Bronchial epithelial cell (primary cell): ENCODE measurements around the gene NTM. TPM values are rescaled to one million over a fixed set of nuclear protein-coding genes. Genes with fewer than 3 reads are reported as not detected.
A peak's percentile ranks its signal among the peaks of the same experiment; 100 is the strongest.

Source experiments
- DNase-seq: peaks from one replicate; pipeline ENCODE4 v3.0.0-alpha.2; 2010; ENCODE audit warnings: low read depth
- FAIRE-seq: peaks from 2 replicates; lab custom pipeline; 2011; peaks lifted over from hg19 to GRCh38; lab: Jason Lieb, UNC
- H3K27me3 ChIP-seq: 2 replicates; pipeline ENCODE4 v1.5.1; 2011; ENCODE audit warnings: low read length; ENCODE audit not compliant: control insufficient read depth, insufficient read depth
- H3K36me3 ChIP-seq: 2 replicates; pipeline ENCODE4 v1.5.1; 2011; ENCODE audit warnings: low read length; ENCODE audit not compliant: control insufficient read depth, insufficient read depth
- H3K4me3 ChIP-seq: 2 replicates; pipeline ENCODE4 v1.5.1; 2011; ENCODE audit warnings: mild to moderate bottlenecking, low read depth, low read length, control low read depth
- total RNA-seq: library from RNA; depleted of rRNA; stranded (reverse); fragments of >200 nt; gene quantifications from 2 replicates; pipeline ENCODE4 v1.2.1, GENCODE V29; 2014
- TF ChIP-seq, protein P1 (sequence below): IDR thresholded peaks from 2 replicates; pipeline ENCODE4 v1.5.1; 2011; ENCODE audit warnings: mild to moderate bottlenecking, moderate library complexity, low read length, control low read depth, inconsistent platforms; ENCODE audit not compliant: insufficient read depth, severe bottlenecking

Gene NTM
- total RNA-seq, 1 donor from 2014 or later: 4.2 TPM

DNA sequence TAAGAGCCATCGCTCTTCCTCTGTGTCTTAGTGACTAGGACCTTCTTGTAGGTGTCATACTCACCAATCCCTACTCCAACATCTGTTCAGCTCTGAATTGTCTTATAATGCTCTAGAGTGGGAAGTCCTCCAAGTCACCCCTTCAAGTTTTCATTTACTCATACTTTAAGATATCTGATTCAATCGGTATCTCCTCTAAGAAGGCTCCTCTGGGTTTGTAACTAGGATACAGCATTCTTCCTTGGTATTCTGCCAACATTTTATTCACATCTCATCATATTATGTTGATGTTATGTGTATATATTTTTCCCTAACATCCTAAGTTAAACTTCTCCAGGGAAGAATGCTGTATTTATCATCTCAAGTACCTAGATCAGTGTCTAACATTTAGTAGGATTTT, 662.1 kb downstream of the NTM start:
- H3K27me3 ChIP-seq: no peaks in the 10 kb centered on the region
- no peaks in the 10 kb centered on the region for H3K36me3 ChIP-seq
- H3K4me3 ChIP-seq: no peak overlapping the region
- DNase-seq (peak; percentile 33), FAIRE-seq (no peak)
- TF ChIP-seq, protein P1, sequence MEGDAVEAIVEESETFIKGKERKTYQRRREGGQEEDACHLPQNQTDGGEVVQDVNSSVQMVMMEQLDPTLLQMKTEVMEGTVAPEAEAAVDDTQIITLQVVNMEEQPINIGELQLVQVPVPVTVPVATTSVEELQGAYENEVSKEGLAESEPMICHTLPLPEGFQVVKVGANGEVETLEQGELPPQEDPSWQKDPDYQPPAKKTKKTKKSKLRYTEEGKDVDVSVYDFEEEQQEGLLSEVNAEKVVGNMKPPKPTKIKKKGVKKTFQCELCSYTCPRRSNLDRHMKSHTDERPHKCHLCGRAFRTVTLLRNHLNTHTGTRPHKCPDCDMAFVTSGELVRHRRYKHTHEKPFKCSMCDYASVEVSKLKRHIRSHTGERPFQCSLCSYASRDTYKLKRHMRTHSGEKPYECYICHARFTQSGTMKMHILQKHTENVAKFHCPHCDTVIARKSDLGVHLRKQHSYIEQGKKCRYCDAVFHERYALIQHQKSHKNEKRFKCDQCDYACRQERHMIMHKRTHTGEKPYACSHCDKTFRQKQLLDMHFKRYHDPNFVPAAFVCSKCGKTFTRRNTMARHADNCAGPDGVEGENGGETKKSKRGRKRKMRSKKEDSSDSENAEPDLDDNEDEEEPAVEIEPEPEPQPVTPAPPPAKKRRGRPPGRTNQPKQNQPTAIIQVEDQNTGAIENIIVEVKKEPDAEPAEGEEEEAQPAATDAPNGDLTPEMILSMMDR: no peak

DNA sequence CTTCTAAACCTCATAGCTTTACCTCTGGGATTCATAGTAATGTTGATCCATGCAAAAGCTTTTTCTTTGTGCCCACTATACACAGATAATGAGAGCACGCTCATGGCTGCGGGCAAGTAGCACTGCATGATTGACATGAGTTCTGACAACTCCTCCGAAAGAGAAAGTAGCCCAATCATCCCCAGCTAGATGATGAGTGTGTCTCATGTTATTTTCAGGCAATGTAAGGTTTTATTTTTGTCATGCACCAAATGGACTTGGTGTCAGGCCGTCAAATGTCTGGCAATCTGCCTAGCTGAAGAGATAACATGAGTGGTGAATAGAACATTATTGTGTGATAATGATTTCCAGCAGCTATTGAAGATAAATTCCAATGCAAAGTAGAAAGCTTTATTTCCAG, 662.6 kb downstream of the NTM start:
- FAIRE-seq (no peak), DNase-seq (no peak)
- Histone ChIP-seq H3K36me3 (no peaks in the 10 kb centered on the region), H3K27me3 (no peaks in the 10 kb centered on the region), H3K4me3 (no peak overlapping the region)
- TF ChIP-seq, protein P1: no peak

DNA sequence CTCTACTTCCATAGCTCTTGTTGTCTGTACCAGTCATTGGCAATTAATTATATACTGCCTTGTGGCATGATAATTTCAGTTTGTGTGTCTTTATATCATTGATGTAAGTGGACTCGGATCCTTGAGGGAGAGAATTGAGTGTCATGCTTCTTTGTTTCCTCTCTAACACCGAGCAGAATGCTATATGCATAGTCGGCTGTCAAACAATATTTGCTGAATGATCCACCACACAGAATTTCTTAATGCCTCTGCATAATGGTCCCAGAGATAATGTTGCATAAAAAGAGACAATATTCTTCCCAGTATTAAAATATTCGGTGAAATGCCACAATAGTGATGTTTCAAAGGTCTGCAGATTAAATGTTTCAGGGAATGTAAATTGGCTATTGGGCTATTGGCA, 664.8 kb downstream of the NTM start:
- Histone ChIP-seq H3K36me3 (no peaks in the 10 kb centered on the region), H3K4me3 (no peak overlapping the region), H3K27me3 (no peaks in the 10 kb centered on the region)
- DNase-seq (no peak), FAIRE-seq (no peak)
- TF ChIP-seq, protein P1: no peak

DNA sequence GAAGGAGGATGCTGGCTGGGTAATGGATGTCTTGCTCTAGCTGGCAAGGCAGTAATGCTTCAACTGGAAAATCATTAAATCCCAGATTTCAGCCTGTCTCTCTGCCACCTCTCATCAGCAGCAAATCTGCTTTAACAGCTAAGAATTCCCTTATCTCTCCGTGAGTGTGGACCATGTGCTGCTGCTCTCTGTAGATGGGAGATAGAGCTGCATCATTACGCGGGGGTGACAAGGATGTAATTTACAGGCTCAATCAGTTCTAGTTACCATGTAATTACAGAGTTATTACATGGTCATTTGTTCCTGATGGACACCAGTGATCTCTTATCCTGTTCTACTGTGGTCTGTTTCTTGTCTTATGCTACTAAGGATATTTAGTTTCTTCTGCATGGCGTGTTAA, 665.4 kb downstream of the NTM start:
- no peak for FAIRE-seq

DNA sequence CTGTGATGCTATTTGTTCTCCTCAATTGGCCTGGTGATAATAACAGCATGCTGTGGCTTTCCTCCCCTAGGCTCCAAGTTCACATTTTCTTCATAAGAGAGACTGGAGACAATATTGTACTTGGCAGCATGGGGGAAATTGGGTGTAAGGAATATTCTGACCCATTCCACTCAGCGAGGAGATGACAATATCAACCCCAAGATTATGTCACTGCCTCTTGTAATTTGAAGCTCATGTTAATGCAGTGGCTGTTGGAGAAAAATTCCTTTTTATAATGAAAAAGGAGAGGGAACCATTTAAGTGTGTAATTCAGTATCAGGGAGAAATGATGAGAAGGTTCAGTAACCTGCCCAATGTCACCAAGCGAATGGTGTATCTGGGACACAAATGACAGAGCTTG, 665.8 kb downstream of the NTM start:
- FAIRE-seq: no peak
- DNase-seq: no peak
- H3K27me3 ChIP-seq: no peaks in the 10 kb centered on the region

More for the DNA sequence above, 665.4 kb downstream of the NTM start:
- Histone ChIP-seq H3K36me3 (no peaks in the 10 kb centered on the region), H3K27me3 (no peaks in the 10 kb centered on the region), H3K4me3 (no peak overlapping the region)
- TF ChIP-seq, protein P1: no peak
- no peak for DNase-seq

More for the DNA sequence above, 665.8 kb downstream of the NTM start:
- TF ChIP-seq, protein P1: no peak
- Histone ChIP-seq H3K4me3 (no peak overlapping the region), H3K36me3 (no peaks in the 10 kb centered on the region)
